Liver (tissue), 9 donors: ENCODE data around the gene FSD1L. TPM values are rescaled to one million over a fixed set of nuclear protein-coding genes. Genes with fewer than 3 reads are reported as not detected.

Experiments
- DNase-seq: peaks from one replicate; pipeline ENCODE4 v3.0.0-alpha.2; 2017; ENCODE audit warnings: low spot score
- H3K27ac ChIP-seq, 2 donors: one replicate each; pipeline ENCODE4 v1.7.0; 2013; ENCODE audit warnings: inconsistent platforms in 2 of 2, low read length in 2 of 2, control low read depth in 1 of 2, low read depth in 1 of 2, mild to moderate bottlenecking in 1 of 2
- H3K27me3 ChIP-seq, 4 donors: one replicate each; pipeline versions ENCODE4 v1.6.1 to v1.7.0; 2013; ENCODE audit warnings: low read length in 3 of 4, inconsistent platforms in 1 of 4, mild to moderate bottlenecking in 1 of 4, moderate library complexity in 1 of 4; ENCODE audit not compliant: control insufficient read depth in 4 of 4, insufficient read depth in 4 of 4
- H3K36me3 ChIP-seq, 4 donors: one replicate each; pipeline versions ENCODE4 v1.6.1 to v1.7.0; 2013; ENCODE audit warnings: low read length in 3 of 4, mild to moderate bottlenecking in 3 of 4, low read depth in 1 of 4, moderate library complexity in 1 of 4; ENCODE audit not compliant: control insufficient read depth in 4 of 4, insufficient read depth in 3 of 4
- H3K4me1 ChIP-seq, 4 donors: one replicate each; pipeline versions ENCODE4 v1.6.1 to v1.7.0; 2013; ENCODE audit warnings: low read length in 3 of 4, mild to moderate bottlenecking in 3 of 4, moderate library complexity in 1 of 4; ENCODE audit not compliant: control insufficient read depth in 4 of 4, insufficient read depth in 4 of 4
- H3K4me3 ChIP-seq, 3 donors: one replicate each; pipeline versions ENCODE4 v1.6.1 to v1.7.0; 2013; ENCODE audit warnings: low read length in 3 of 3, control low read depth in 1 of 3, low read depth in 1 of 3, mild to moderate bottlenecking in 1 of 3
- H3K9ac ChIP-seq, 2 donors: one replicate each; pipeline ENCODE4 v1.7.0; 2013; ENCODE audit warnings: low read length in 2 of 2, mild to moderate bottlenecking in 2 of 2, moderate library complexity in 2 of 2, control low read depth in 1 of 2, low read depth in 1 of 2
- H3K9me3 ChIP-seq, 4 donors: one replicate each; pipeline versions ENCODE4 v1.6.1 to v1.7.0; 2013; ENCODE audit warnings: low read length in 3 of 4; ENCODE audit not compliant: control insufficient read depth in 4 of 4
- EGR1 ChIP-seq, 2 donors: IDR thresholded peaks; 2 replicates each; pipeline ENCODE4 v1.6.1; 2016 to 2018; ENCODE audit warnings: antibody characterized with exemption in 2 of 2, low read depth in 2 of 2
- FOXA1 ChIP-seq: IDR thresholded peaks from 2 replicates; pipeline ENCODE4 v1.6.1; 2016; ENCODE audit warnings: antibody characterized with exemption
- FOXA2 ChIP-seq: IDR thresholded peaks from 2 replicates; pipeline ENCODE4 v1.6.1; 2016; ENCODE audit warnings: antibody characterized with exemption
- GABPA ChIP-seq, 2 donors: IDR thresholded peaks in 1 of 2; conservative IDR thresholded peaks in 1 of 2; 2 replicates each; pipeline ENCODE4 v1.6.1; 2016; ENCODE audit warnings: antibody characterized with exemption in 2 of 2, mild to moderate bottlenecking in 1 of 2, moderate library complexity in 1 of 2
- HNF4A ChIP-seq, 2 donors: conservative IDR thresholded peaks; 2 replicates each; pipeline ENCODE4 v1.6.1; 2016; ENCODE audit warnings: antibody characterized with exemption in 2 of 2, mild to moderate bottlenecking in 2 of 2
- HNF4G ChIP-seq: IDR thresholded peaks from 2 replicates; pipeline ENCODE4 v1.6.1; 2016; ENCODE audit warnings: antibody characterized with exemption
- JUND ChIP-seq, 2 donors: IDR thresholded peaks; 2 replicates each; pipeline ENCODE4 v1.6.1; 2016; ENCODE audit warnings: antibody characterized with exemption in 2 of 2
- MAX ChIP-seq: IDR thresholded peaks from 2 replicates; pipeline ENCODE4 v1.6.1; 2016; ENCODE audit warnings: antibody characterized with exemption
- NR2F2 ChIP-seq: IDR thresholded peaks from 2 replicates; pipeline ENCODE4 v1.6.1; 2016; ENCODE audit warnings: antibody characterized with exemption
- RAD21 ChIP-seq, 2 donors: IDR thresholded peaks; 2 replicates each; pipeline ENCODE4 v1.6.1; 2016; ENCODE audit warnings: antibody characterized with exemption in 2 of 2, mild to moderate bottlenecking in 2 of 2
- REST ChIP-seq: IDR thresholded peaks from 2 replicates; pipeline ENCODE4 v1.6.1; 2016; ENCODE audit warnings: antibody characterized with exemption, mild to moderate bottlenecking
- RXRA ChIP-seq, 2 donors: IDR thresholded peaks; 2 replicates each; pipeline ENCODE4 v1.6.1; 2017 to 2018; ENCODE audit warnings: antibody characterized with exemption in 2 of 2, mild to moderate bottlenecking in 1 of 2
- SP1 ChIP-seq: IDR thresholded peaks from 2 replicates; pipeline ENCODE4 v1.6.1; 2018; ENCODE audit warnings: antibody characterized with exemption, mild to moderate bottlenecking
- TAF1 ChIP-seq: conservative IDR thresholded peaks from 2 replicates; pipeline ENCODE4 v1.6.1; 2016; ENCODE audit warnings: antibody characterized with exemption, mild to moderate bottlenecking
- YY1 ChIP-seq: IDR thresholded peaks from 2 replicates; pipeline ENCODE4 v1.6.1; 2016; ENCODE audit warnings: antibody characterized with exemption, mild to moderate bottlenecking
- ZBTB33 ChIP-seq: IDR thresholded peaks from 2 replicates; pipeline ENCODE4 v1.6.1; 2016; ENCODE audit warnings: antibody characterized with exemption
- WGBS: extraction: QIAGEN DNeasy Blood & Tissue Kit; methylation state at CpG from one replicate; pipeline ENCODE4 v1.1.7; 2013; 5-methylcytosine and 5-hydroxymethylcytosine counted together
- polyA plus RNA-seq, 2 donors: library from polyadenylated mRNA; stranded (reverse) in 1 of 2; unstranded in 1 of 2; fragments of 200-250 nt in 1 of 2; fragments of >200 nt in 1 of 2; fragmentation: Nextera tagmentation in 1 of 2; extraction: Ambion mirVana in 1 of 2; gene quantifications; one replicate each; pipeline versions ENCODE4 v1.2.1 to v1.2.3, GENCODE V29; 2013 to 2015
- total RNA-seq, 2 donors: library from RNA; depleted of rRNA; stranded (reverse); fragments of >200 nt; gene quantifications; one replicate each; pipeline ENCODE4 v1.2.3, GENCODE V29; 2014
- TF ChIP-seq, protein P1 (sequence below): IDR thresholded peaks from 2 replicates; pipeline ENCODE4 v1.6.1; 2016; ENCODE audit warnings: antibody characterized with exemption
- TF ChIP-seq, protein P2 (sequence below): fragments of 150-350 bp; IDR thresholded peaks from 2 replicates; pipeline ENCODE4 v1.5.1; 2017; ENCODE audit warnings: improper control_type of control experiment, low read depth, low read length; ENCODE audit not compliant: missing input control
- donor health status: healthy.
- donor health status: healthy.
- donor health status: healthy.
- donor health status: healthy.
- donor health status: healthy.

The FSD1L gene
- total and polyA plus RNA-seq, 4 donors = 0.38 to 3.6 (median 1.9) TPM

GRCh38 chr9:105554042-105554441, 106.2 kb downstream of the FSD1L start:
- H3K9ac ChIP-seq = no peak overlapping the region
- no peak for DNase-seq
- peaks cover 0 to 9% (median 5%) of the 10 kb centered on the region in 4 donors for H3K4me1 ChIP-seq
- H3K36me3 ChIP-seq = no peaks in the 10 kb centered on the region
- H3K9me3 ChIP-seq = no peaks in the 10 kb centered on the region
- TF ChIP-seq, protein P1, sequence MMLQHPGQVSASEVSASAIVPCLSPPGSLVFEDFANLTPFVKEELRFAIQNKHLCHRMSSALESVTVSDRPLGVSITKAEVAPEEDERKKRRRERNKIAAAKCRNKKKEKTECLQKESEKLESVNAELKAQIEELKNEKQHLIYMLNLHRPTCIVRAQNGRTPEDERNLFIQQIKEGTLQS = no peak
- TF ChIP-seq GABPA (IDR thresholded peaks at IDR 0.05 in 1 of 2, conservative IDR thresholded peaks at IDR 0.05 in 1 of 2) (no peak), ZBTB33 (no peak), NR2F2 (no peak), JUND (IDR thresholded peaks at IDR 0.05) (no peak), RXRA (IDR thresholded peaks at IDR 0.05) (no peak), FOXA2 (no peak), SP1 (no peak), HNF4G (no peak), EGR1 (IDR thresholded peaks at IDR 0.05; ENCODE audit: low read depth in 2 of 2) (no peak), REST (no peak), MAX (no peak), YY1 (no peak), HNF4A (conservative IDR thresholded peaks at IDR 0.05) (no peak), FOXA1 (no peak), TAF1 (no peak), RAD21 (IDR thresholded peaks at IDR 0.05) (no peak)
- TF ChIP-seq, protein P2, sequence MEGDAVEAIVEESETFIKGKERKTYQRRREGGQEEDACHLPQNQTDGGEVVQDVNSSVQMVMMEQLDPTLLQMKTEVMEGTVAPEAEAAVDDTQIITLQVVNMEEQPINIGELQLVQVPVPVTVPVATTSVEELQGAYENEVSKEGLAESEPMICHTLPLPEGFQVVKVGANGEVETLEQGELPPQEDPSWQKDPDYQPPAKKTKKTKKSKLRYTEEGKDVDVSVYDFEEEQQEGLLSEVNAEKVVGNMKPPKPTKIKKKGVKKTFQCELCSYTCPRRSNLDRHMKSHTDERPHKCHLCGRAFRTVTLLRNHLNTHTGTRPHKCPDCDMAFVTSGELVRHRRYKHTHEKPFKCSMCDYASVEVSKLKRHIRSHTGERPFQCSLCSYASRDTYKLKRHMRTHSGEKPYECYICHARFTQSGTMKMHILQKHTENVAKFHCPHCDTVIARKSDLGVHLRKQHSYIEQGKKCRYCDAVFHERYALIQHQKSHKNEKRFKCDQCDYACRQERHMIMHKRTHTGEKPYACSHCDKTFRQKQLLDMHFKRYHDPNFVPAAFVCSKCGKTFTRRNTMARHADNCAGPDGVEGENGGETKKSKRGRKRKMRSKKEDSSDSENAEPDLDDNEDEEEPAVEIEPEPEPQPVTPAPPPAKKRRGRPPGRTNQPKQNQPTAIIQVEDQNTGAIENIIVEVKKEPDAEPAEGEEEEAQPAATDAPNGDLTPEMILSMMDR = no peak
- no peak overlapping the region for H3K4me3 ChIP-seq
- no peak overlapping the region for H3K27ac ChIP-seq
- H3K27me3 ChIP-seq = no peaks in the 10 kb centered on the region
- 94% methylated on average over 10 of the region's 10 CpGs for WGBS
